Smooth muscle cell (in vitro differentiated cells): Measurements from ENCODE around the gene RAB20. TPM values are rescaled to one million over a fixed set of nuclear protein-coding genes. Genes with fewer than 3 reads are reported as not detected.
"Not testable (repeated sequence)": the region's sequence is repeated elsewhere in the genome, so short reads cannot be mapped to it uniquely, and the experiment has no call there.

Experiments
- DNase-seq: peaks from one replicate; lab custom pipeline; 2025; ENCODE audit not compliant: unreplicated experiment; lab: John Stamatoyannopoulos, UW
- H2AFZ ChIP-seq: fragments of 200-600 bp; sonication (generic); 2 replicates; pipeline ENCODE4 v1.6.0; 2016; ENCODE audit warnings: antibody characterized with exemption, low read depth, mild to moderate bottlenecking
- H3F3A ChIP-seq: fragments of 200-600 bp; sonication (generic); 2 replicates; pipeline ENCODE4 v1.6.0; 2017; ENCODE audit warnings: antibody characterized with exemption, low read depth
- H3K27ac ChIP-seq: fragments of 200-600 bp; sonication (generic); 2 replicates; pipeline ENCODE4 v1.5.1; 2016; ENCODE audit warnings: low read depth, mild to moderate bottlenecking
- H3K27me3 ChIP-seq: fragments of 200-600 bp; sonication (generic); 2 replicates; pipeline ENCODE4 v1.6.1; 2016; ENCODE audit warnings: low read depth, mild to moderate bottlenecking
- H3K36me3 ChIP-seq: fragments of 200-600 bp; sonication (generic); 2 replicates; pipeline ENCODE4 v1.5.1; 2016; ENCODE audit warnings: low read depth
- H3K4me1 ChIP-seq: fragments of 200-600 bp; sonication (generic); 2 replicates; pipeline ENCODE4 v1.5.1; 2016; ENCODE audit warnings: low read depth
- H3K4me2 ChIP-seq: fragments of 200-600 bp; sonication (generic); 2 replicates; pipeline ENCODE4 v1.6.0; 2016; ENCODE audit warnings: mild to moderate bottlenecking
- H3K4me3 ChIP-seq: fragments of 200-600 bp; sonication (generic); 2 replicates; pipeline ENCODE4 v1.5.1; 2016; ENCODE audit warnings: mild to moderate bottlenecking
- H3K79me2 ChIP-seq: fragments of 200-600 bp; sonication (generic); 2 replicates; pipeline ENCODE4 v1.6.0; 2016; ENCODE audit warnings: low read depth, mild to moderate bottlenecking
- H3K9ac ChIP-seq: fragments of 200-600 bp; sonication (generic); 2 replicates; pipeline ENCODE4 v1.6.0; 2016; ENCODE audit warnings: low read depth
- H3K9me3 ChIP-seq: fragments of 200-600 bp; sonication (generic); replicated peaks from 2 replicates; pipeline ENCODE4 v1.5.1; 2016; ENCODE audit warnings: low read depth
- H4K20me1 ChIP-seq: fragments of 200-600 bp; sonication (generic); 2 replicates; pipeline ENCODE4 v1.6.0; 2016; ENCODE audit warnings: low read depth
- WGBS: methylation state at CpG from one replicate; pipeline ENCODE4 v1.1.7; 2016; ENCODE audit warnings: low lambda C conversion rate; 5-methylcytosine and 5-hydroxymethylcytosine counted together
- polyA plus RNA-seq: library from polyadenylated mRNA; unstranded; fragments of >200 nt; fragmentation: Nextera tagmentation; extraction: Ambion mirVana; gene quantifications from 2 replicates; pipeline ENCODE4 v1.2.1, GENCODE V29; 2016
- total RNA-seq: library from RNA; depleted of rRNA; stranded (reverse); fragments of >200 nt; gene quantifications from 2 replicates; pipeline ENCODE4 v1.2.3, GENCODE V29; 2014
- TF ChIP-seq, protein P1 (sequence below): fragments of 200-600 bp; sonication (generic); IDR thresholded peaks from 2 replicates; pipeline ENCODE4 v1.5.1; 2017; ENCODE audit warnings: borderline replicate concordance, mild to moderate bottlenecking, antibody characterized with exemption; ENCODE audit not compliant: insufficient read depth, poor library complexity, severe bottlenecking

The RAB20 gene
- total and polyA plus RNA-seq, 2 experiments from 2014 or later, result 12.9 to 18.0 TPM

DNA sequence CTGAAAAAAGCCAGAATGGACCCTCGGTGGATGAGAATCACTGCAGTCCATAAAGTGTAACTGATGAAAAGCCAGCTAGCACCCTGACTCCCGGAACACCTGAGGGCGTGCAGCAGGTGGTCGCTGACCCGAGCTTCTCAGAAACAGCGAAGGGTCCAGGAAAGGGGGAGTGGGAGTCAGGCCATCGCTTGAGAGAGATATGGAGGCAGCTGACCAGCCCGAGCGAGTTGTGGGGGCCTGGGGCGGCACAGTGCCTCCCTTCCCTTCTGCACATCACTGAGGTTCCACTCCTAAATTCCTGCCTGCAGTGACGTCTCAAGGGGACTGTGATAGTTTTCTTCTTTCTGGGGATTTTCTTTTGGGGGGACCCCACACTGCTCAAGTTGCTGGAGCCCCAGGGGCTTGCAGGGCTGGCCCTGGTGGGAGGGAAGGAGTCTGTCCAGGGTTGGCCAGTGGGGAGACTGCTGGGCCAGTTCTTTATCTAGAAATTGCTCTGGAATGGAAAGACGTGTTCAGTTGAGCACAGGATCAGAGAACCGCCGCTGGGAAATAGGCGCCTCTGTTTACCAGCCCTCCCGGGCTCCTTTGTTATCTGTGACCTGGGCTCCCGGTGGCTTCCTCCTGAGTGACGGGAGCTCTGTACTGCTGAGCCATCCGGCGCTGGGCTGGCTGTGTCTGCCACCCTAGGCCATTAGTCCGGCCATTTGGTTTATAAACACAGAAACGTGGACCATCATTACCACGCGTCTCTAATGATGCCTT is 71.3 kb downstream of the RAB20 start:
- Histone ChIP-seq H3K9ac (no peak overlapping the region), H3K79me2 (peaks cover 4% of the 10 kb centered on the region), H4K20me1 (peaks cover 95% of the 10 kb centered on the region), H3F3A (peaks cover 80% of the 10 kb centered on the region), H3K9me3 (no peaks in the 10 kb centered on the region), H2AFZ (no peak overlapping the region), H3K4me2 (no peak overlapping the region), H3K4me1 (peaks cover 15% of the 10 kb centered on the region), H3K27me3 (no peaks in the 10 kb centered on the region), H3K27ac (peak overlapping the region; percentile 24), H3K4me3 (no peak overlapping the region), H3K36me3 (peaks cover 24% of the 10 kb centered on the region)
- 88% methylated on average over 24 of the region's 24 CpGs for WGBS
- DNase-seq, result no peak
- TF ChIP-seq, protein P1, sequence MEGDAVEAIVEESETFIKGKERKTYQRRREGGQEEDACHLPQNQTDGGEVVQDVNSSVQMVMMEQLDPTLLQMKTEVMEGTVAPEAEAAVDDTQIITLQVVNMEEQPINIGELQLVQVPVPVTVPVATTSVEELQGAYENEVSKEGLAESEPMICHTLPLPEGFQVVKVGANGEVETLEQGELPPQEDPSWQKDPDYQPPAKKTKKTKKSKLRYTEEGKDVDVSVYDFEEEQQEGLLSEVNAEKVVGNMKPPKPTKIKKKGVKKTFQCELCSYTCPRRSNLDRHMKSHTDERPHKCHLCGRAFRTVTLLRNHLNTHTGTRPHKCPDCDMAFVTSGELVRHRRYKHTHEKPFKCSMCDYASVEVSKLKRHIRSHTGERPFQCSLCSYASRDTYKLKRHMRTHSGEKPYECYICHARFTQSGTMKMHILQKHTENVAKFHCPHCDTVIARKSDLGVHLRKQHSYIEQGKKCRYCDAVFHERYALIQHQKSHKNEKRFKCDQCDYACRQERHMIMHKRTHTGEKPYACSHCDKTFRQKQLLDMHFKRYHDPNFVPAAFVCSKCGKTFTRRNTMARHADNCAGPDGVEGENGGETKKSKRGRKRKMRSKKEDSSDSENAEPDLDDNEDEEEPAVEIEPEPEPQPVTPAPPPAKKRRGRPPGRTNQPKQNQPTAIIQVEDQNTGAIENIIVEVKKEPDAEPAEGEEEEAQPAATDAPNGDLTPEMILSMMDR, result no peak

DNA sequence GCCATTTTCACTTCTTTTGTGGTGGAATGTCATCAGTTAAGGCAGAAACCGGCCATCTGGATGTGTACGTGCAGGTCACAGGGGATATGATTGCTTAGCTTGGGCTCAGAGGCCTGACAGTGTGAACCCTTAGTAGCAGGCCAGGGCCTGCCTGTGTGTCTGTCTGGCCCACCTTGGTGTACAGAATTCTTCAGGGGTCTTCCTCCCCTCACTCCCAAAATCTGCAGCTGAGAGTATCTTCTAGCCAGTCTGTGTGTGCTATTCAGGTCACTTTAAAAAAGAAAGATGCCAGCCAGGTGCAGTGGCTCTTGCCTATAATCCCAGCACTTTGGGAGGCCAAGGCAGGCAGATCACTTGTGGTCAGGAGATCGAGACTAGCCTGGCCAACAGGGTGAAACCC is 74.6 kb downstream of the RAB20 start:
- H3K27me3 ChIP-seq, H3K4me2 ChIP-seq, H3K79me2 ChIP-seq, H3K9ac ChIP-seq, DNase-seq, H3K4me3 ChIP-seq, H3K9me3 ChIP-seq, H2AFZ ChIP-seq: not testable (repeated sequence)
- peaks cover 15% of the 10 kb centered on the region for H3K4me1 ChIP-seq
- peak overlapping the region; percentile 79 for H3K27ac ChIP-seq
- 37% methylated on average over 3 of the region's 3 CpGs for WGBS
- peaks cover 89% of the 10 kb centered on the region for H4K20me1 ChIP-seq
- H3F3A ChIP-seq, result peaks cover 91% of the 10 kb centered on the region
- H3K36me3 ChIP-seq, result peaks cover 20% of the 10 kb centered on the region

DNA sequence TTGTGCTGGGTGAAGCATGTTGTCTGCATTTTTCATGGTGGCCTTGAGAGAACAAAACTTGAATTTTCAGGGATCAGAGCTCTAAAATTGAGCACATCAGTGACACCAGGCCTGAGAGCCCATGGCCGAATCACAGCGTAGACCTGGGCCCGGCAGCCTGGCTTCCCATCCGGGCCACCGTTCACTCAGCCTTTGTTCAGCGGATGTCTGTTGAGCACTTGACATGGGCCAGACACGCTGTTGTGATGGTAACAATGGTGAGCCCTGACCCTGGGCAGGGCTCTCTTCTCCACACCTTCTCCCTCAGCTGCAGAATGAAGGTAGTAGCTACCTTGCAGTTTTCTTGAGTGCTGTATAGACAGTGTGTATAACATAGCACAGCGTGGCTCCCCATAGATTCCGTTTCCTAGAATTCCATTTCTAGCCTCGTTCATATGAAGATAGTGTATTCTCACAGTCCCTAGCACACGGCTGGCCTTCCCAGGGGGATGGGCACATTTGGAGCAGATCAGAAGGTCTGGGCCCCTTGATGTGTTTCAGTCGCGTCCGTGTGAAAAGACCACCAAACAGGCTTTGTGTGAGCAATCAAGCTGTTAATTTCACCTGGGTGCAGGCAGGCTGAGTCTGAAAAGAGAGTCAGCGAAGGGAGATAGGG is 75.3 kb downstream of the RAB20 start:
- no peak overlapping the region for H2AFZ ChIP-seq
- H3K36me3 ChIP-seq, result peaks cover 17% of the 10 kb centered on the region
- H3K4me3 ChIP-seq, result no peak overlapping the region
- H3F3A ChIP-seq, result peaks cover 84% of the 10 kb centered on the region
- peaks cover 4% of the 10 kb centered on the region for H3K79me2 ChIP-seq
- H3K9ac ChIP-seq, result no peak overlapping the region
- H3K4me1 ChIP-seq, result peaks cover 15% of the 10 kb centered on the region
- DNase-seq, result no peak
- no peak overlapping the region for H3K4me2 ChIP-seq
- H3K27me3 ChIP-seq, result no peaks in the 10 kb centered on the region
- H4K20me1 ChIP-seq, result peaks cover 82% of the 10 kb centered on the region
- TF ChIP-seq, protein P1, result no peak
- no peaks in the 10 kb centered on the region for H3K9me3 ChIP-seq
- H3K27ac ChIP-seq, result peak overlapping the region; percentile 79
- 65% methylated on average over 15 of the region's 15 CpGs for WGBS

DNA sequence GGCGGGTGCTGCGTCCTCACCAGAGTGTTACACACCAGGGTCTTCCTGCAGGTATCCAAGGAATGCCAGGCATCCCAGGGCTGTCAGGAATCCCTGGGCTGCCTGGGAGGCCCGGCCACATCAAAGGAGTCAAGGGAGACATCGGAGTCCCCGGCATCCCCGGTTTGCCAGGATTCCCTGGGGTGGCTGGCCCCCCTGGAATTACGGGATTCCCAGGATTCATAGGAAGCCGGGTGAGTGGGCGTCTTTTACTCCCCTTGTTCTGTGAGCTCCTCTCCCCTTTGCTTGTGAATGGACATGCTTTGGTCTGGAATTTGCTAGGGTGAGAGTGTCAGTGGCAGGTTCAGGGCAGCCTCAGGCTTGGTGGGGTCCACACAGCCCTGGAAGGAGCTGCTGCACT is 75.9 kb downstream of the RAB20 start:
- TF ChIP-seq, protein P1, result no peak
- Histone ChIP-seq H4K20me1 (peaks cover 76% of the 10 kb centered on the region), H3K9ac (no peak overlapping the region), H3K27me3 (no peaks in the 10 kb centered on the region), H3K4me2 (no peak overlapping the region), H3K9me3 (no peaks in the 10 kb centered on the region), H3K36me3 (peaks cover 17% of the 10 kb centered on the region), H3K27ac (peak overlapping the region; percentile 79), H3K4me1 (peaks cover 15% of the 10 kb centered on the region), H2AFZ (no peak overlapping the region), H3K4me3 (no peak overlapping the region), H3F3A (peaks cover 82% of the 10 kb centered on the region), H3K79me2 (peaks cover 4% of the 10 kb centered on the region)
- WGBS, result 39% methylated on average over 9 of the region's 9 CpGs
- DNase-seq, result no peak
